GM18517 (cell line): ENCODE results near the gene ZNF678.
"Not testable (repeated sequence)": the region's sequence is repeated elsewhere in the genome, so short reads cannot be mapped to it uniquely, and the experiment has no call there.

ENCODE experiments used
- ATAC-seq: cut with Tn5 transposase; IDR thresholded peaks from one replicate; pipeline ENCODE4 v1.9.1; 2021; ENCODE audit warnings: mild to moderate bottlenecking, moderate library complexity; ENCODE audit not compliant: unreplicated experiment

The ZNF678 gene

DNA sequence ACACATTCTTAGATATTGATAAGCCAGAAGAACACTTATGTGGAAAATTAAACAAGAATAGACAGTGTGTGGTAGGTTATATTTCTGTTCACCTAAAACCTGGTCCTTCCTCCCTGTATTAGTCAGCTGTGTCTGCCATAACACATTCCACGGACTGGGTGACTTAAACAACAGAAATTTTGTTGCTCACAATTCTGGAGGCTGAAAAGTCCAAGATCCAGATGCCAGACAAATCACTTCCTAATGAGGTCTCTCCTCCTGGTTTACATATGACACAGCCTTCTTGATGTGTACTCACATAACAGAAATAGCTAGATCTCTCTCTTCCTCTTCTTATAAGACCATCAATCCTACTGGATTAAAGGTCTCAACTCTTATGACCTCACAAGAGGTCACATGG lies 146.1 kb downstream of the ZNF678 start:
- ATAC-seq: no peak

GRCh38 chr1:227710474-227710873 lies 147.1 kb downstream of the ZNF678 start:
- not testable (repeated sequence) for ATAC-seq

DNA sequence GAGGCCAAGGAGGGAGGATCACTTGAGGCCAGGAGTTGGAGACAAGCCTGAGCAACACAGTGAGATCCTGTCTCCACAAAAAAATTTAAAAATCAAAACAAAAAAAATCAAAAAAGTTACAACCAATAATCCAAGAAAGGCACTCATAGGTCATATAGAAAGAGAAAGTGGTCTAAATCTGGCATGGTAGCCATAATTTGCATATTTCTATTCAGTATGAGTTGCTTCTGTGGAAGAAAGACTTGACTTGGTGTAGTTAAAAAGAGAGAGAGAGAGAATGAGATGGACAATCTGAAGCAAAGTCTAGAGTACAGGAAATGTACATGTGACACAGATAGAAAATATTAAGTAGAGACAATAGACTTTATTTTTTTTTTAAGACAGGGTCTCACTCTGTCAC lies 149.3 kb downstream of the ZNF678 start:
- no peak for ATAC-seq

DNA sequence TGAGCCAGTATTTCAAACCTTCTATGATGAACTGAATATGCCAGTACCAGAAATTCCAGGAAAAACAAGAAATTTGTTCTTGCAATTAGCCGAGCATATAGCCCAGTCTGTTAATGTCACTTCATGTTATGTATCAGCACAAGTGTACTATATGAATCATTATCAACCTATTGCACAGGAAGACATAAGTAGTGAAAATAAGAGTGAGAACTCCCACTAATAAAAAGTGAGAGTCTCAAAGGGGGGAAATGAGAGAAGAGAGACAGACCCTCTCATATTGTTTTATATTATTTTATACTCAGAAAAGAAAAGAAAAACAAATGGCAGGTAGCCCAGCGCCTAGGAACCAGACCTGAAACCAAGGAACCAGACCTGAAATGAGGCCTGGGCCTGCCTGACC lies 155.6 kb downstream of the ZNF678 start:
- ATAC-seq: no peak

DNA sequence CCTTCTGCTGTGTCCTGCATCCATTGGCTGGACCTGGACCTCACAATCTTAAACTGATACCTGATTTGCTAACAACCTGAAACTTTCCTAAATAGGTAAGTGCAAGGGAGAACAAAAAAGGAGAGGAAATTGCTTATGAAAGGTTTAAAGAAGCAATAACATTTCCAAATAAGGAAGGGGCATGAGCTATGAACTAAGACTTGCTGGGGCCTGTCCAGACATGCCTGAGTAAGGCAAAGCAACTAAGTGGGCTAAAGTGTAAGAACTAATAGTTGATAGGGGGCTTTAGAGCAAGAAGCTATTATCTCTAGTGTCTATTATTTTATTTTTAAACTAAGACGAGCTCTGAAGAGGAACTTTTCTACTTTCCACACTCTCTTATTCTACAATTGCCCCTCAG lies 160.1 kb downstream of the ZNF678 start:
- ATAC-seq: no peak

DNA sequence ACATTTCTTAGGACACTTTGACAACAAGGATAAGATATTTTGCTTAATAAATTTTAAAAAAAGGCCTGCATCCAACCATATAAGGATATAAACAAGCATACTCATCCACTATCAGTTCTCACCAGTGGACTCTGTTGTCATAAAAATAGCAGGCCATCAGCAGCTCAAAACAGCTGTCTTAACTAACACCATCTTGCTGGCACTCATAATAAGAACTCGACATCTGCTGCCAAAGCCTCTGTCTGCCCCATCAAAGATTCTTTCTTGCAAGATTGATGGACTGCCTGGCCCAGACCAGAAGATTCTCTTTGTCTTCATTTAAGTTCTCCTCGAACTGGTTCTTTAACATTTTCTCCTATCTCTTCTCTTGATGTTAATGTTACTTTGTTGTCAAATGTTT lies 161.7 kb downstream of the ZNF678 start:
- no peak for ATAC-seq

DNA sequence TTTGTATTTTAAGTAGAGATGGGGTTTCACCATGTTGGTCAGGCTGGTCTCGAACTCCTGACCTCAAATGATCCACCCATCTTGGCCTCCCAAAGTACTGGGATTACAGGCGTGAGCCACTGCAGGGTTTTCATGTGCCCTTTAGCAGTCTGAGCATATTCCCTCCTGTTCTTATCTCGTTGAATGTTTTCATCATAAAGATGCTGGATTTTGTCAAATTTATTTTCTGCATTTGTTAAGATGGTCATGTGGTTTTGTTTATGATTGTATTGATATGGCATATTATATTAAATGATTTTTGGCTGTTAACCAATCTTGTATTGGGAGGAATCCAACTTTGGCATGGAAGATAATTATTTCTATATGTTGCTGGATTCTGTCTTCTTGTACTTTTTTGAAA lies 163.0 kb downstream of the ZNF678 start:
- no peak for ATAC-seq
